ENCODE results near the gene HCST.
A peak's percentile ranks its signal among the peaks of the same experiment; 100 is the strongest.

Gene HCST

DNA sequence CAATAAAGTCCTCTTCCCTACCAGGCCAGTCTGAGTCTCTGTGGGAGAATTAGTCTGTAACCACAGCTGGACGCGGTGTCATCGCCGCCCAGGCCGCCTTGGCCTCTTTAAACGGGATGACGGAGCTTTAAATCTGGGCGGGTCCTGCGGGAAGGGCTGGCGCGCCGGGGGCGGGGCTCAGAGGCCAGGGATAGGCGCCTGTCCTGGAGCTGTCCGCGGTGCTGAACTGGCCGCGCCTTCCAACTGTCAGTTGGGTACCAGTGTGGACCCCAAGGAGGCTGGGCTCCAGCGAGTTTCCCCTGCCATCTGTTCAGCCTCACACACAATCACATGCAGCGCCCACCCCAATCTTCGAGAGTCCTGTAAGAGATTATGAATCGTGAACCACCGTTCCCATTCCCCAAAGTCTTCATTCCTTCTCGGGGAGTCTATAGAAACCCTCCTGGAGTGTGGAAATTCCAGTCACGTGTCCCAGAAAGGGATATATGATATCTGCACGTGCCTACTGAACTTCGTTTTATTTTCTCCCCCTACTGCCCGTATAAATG lies 22.5 kb upstream of the HCST start:
- TF ChIP-seq, protein P1, sequence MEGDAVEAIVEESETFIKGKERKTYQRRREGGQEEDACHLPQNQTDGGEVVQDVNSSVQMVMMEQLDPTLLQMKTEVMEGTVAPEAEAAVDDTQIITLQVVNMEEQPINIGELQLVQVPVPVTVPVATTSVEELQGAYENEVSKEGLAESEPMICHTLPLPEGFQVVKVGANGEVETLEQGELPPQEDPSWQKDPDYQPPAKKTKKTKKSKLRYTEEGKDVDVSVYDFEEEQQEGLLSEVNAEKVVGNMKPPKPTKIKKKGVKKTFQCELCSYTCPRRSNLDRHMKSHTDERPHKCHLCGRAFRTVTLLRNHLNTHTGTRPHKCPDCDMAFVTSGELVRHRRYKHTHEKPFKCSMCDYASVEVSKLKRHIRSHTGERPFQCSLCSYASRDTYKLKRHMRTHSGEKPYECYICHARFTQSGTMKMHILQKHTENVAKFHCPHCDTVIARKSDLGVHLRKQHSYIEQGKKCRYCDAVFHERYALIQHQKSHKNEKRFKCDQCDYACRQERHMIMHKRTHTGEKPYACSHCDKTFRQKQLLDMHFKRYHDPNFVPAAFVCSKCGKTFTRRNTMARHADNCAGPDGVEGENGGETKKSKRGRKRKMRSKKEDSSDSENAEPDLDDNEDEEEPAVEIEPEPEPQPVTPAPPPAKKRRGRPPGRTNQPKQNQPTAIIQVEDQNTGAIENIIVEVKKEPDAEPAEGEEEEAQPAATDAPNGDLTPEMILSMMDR (IDR thresholded peaks at IDR 0.05; ENCODE audit: extremely low read depth, missing control alignments) = no peak
- peak; percentile 84 for DNase-seq (ENCODE audit: low spot score)

DNA sequence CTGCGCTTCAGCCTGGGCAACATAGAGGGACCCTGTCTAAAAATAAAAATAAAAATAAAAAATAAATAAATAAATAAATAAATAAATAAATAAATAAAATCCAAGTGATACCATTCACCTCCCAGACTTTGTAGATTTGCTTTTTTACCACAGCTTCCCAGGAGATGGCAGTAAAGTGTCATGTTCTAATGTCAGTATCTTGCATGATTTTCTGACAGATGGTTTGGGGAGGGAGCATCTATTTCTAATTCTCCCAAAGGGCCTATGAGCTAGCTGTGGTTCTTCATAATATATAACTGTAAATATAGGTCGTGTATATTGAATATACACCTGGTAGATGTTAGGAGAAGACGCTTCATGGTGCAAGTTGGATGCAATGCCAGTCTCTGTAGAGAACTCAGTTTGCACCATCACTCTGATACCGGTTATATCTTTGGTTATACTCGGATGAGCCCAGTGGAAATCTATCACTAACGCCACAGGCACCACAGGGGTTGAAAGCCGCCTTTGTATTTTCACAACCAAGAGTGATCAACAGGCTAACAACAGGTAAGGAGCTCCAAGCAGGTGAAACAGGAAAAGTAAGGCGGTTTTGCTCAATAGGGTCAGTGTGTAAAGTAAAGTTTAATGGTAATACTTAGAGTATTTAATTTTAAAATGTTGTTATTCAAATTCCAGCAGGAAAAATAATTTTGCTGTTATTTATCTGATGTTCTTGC lies 20.1 kb upstream of the HCST start:
- peak; percentile 76 for DNase-seq (ENCODE audit: low spot score)
- TF ChIP-seq, protein P1 (IDR thresholded peaks at IDR 0.05; ENCODE audit: extremely low read depth, missing control alignments) = peak; percentile 12

DNA sequence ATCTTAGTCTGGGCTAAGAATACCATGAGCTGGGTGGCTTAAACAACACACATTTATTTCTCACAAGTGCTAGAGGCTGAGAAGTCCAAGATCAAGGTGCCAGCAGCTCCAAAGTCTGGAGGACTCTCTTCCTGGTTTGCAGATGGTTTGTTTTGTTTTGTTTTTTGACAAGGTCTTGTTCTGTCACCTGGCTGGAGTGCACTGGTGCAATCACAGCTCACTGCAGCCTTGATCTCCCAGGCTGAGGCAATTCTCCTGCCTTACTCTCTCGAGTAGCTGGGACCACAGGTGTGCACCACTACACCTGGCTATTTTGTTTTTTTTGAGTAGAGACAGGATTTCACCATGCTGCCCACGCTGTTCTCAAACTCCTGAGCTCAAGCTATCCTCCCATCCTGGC lies 18.4 kb upstream of the HCST start:
- DNase-seq (ENCODE audit: low spot score) = no peak
- TF ChIP-seq, protein P1 (IDR thresholded peaks at IDR 0.05; ENCODE audit: extremely low read depth, missing control alignments) = no peak

DNA sequence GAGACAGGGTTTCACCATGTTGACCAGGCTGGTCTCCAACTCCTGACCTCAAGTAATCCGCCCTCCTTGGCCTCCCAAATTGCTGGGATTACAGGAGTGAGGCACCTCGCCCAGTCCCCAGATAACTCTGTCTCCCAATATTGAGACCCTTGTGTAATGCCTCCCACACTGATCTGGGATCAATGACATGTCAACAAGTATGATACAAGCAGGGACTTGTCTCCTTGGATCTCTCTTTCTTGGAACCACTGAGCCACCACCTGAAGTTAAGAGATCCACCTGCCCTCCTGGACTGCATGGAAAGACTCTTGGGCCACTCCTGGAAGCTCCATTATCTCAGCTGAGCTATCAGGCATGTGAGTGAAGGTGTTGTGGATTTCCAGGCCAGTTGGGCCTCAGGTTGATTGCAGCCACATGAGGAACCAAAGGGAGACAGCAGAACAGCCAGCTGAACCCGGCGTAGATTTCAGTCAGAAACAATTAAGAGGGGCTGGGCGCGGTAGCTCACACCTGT lies 17.0 kb upstream of the HCST start:
- no peak for DNase-seq (ENCODE audit: low spot score)
- TF ChIP-seq, protein P1 (IDR thresholded peaks at IDR 0.05; ENCODE audit: extremely low read depth, missing control alignments) = no peak

DNA sequence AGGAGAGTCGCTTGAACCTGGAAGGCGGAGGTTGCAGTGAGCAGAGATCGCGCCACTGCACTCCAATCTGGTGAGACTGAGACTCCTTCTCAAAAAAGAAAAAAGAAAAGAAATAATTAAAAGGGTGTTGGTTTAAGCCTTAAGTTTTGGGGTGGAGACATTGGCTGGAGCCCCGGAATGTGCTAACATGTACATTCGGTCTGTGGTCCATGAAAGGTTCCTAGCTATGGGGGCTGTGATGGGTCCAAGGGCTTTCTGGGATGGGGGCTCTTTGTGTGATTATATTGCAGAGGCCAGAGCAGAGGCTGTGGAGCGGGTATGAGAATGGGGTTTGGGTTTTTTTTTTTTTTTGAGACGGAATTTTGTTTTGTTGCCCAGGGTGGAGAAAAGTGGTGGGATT lies 16.4 kb upstream of the HCST start:
- no peak for DNase-seq (ENCODE audit: low spot score)
- TF ChIP-seq, protein P1 (IDR thresholded peaks at IDR 0.05; ENCODE audit: extremely low read depth, missing control alignments) = no peak

DNA sequence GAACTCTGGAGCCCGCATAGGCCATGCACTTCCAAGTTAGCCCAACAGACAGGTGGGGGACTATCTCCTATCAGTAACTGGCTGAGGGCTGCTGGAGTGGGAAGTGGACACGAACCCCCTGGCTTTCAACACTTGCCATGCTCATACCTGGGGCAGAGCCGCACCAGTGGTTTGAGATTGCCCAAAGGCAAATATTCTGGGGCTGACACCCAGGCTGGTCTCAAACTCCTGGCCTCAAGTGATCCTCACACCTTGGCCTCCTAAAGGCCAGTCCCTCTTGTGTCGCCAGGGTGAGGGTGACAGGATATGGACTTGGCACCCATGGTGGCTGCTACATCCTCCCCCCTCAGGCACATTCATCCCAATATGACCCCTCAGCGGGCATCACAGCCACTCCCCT lies 15.1 kb upstream of the HCST start:
- TF ChIP-seq, protein P1 (IDR thresholded peaks at IDR 0.05; ENCODE audit: extremely low read depth, missing control alignments) = no peak

DNA sequence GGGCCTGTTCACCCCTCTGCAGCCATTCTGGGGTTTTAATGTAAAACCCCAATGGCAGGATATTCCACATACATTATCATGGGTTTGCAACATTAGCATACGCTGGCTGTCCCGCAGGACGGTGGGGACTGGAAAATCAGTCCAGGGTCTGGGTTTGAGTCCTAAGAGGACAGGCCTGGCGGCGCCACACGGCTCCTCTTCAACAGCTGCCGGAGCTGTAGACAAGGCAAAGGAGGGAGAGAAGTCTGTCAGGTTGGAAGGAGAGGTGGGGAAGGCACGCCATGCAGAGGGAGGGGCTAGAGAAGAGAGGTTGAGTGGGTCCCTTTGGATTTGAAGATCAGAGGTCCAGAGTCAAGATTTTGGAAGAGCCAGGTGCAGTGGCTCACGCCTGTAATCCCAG lies 13.9 kb upstream of the HCST start:
- no peak for DNase-seq (ENCODE audit: low spot score)
- TF ChIP-seq, protein P1 (IDR thresholded peaks at IDR 0.05; ENCODE audit: extremely low read depth, missing control alignments) = no peak

More for the DNA sequence above, 15.1 kb upstream of the HCST start:
- DNase-seq (ENCODE audit: low spot score) = no peak
